ENCODE data around the gene EIF2D.
A peak's percentile ranks its signal among the peaks of the same experiment; 100 is the strongest.
"Not testable (repeated sequence)": the region's sequence is repeated elsewhere in the genome, so short reads cannot be mapped to it uniquely, and the experiment has no call there.

Gene EIF2D

DNA sequence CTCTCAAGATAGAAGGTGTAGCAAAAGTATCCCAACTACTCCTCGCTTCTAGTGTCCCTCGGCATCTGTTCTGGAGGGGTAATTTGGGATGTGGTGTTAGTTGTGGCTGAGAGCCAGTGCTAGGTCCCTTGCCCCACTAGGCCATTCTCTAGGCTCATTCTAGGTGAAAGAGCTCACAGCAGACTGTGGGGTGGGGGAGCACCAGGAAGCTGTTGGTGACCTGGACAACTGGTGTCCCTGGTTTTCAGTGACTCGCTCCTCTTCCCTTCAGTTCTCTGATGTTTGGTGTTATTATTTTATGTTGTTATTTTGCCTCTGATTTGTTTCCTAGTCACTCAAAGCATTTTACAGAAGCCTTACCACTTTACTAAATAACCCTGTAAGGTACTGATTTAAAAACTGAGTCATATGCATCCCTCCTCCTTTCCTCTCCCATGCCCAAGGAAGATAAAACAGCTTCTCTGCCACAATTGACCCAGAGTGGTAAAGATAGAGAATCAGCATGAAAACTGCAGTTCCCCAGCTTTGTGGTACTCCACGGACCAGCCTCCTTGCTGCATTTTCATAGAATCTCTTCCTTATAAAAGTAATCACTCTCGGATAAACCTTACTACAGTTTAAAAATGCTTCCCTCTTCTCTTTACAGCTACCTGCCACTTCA is 37.1 kb upstream of the EIF2D start:
- no peak for DNase-seq (ENCODE audit: low read depth)

GRCh38 chr1:206647224-206647623 is 35.0 kb upstream of the EIF2D start:
- no peak overlapping the region for H3K4me3 ChIP-seq (ENCODE audit: low read depth, low read length)
- no peak for DNase-seq (ENCODE audit: low read depth)
- TF ChIP-seq, protein P1, sequence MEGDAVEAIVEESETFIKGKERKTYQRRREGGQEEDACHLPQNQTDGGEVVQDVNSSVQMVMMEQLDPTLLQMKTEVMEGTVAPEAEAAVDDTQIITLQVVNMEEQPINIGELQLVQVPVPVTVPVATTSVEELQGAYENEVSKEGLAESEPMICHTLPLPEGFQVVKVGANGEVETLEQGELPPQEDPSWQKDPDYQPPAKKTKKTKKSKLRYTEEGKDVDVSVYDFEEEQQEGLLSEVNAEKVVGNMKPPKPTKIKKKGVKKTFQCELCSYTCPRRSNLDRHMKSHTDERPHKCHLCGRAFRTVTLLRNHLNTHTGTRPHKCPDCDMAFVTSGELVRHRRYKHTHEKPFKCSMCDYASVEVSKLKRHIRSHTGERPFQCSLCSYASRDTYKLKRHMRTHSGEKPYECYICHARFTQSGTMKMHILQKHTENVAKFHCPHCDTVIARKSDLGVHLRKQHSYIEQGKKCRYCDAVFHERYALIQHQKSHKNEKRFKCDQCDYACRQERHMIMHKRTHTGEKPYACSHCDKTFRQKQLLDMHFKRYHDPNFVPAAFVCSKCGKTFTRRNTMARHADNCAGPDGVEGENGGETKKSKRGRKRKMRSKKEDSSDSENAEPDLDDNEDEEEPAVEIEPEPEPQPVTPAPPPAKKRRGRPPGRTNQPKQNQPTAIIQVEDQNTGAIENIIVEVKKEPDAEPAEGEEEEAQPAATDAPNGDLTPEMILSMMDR (IDR thresholded peaks at IDR 0.05; ENCODE audit: control insufficient read depth, extremely low read depth, insufficient read depth): no peak

More for the DNA sequence above, 37.1 kb upstream of the EIF2D start:
- H3K4me3 ChIP-seq (ENCODE audit: low read depth, low read length): no peak overlapping the region
- TF ChIP-seq, protein P1 (IDR thresholded peaks at IDR 0.05; ENCODE audit: control insufficient read depth, extremely low read depth, insufficient read depth): no peak

DNA sequence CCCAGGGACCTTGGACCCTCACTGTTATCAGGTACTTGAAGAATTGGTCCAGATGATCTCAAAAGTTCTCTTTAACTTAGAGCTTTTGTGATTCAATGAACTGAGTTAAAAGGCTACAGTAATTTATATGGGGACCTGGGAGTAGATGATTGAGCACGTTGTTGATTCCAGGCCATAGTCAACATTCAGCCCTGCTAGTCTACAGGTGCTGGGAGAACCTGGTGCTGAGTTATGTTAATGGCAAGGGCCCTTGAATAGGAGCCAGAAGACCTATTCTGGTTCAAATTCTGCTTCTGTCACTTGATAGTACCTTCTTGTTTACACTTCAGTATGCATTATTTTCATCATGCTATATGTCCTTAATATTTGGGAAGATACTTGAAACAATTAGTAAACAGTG is 34.2 kb upstream of the EIF2D start:
- TF ChIP-seq, protein P1 (IDR thresholded peaks at IDR 0.05; ENCODE audit: control insufficient read depth, extremely low read depth, insufficient read depth): no peak
- DNase-seq (ENCODE audit: low read depth): peak; percentile 78
- no peak overlapping the region for H3K4me3 ChIP-seq (ENCODE audit: low read depth, low read length)

GRCh38 chr1:206643118-206643698 is 30.9 kb upstream of the EIF2D start:
- TF ChIP-seq, protein P1 (IDR thresholded peaks at IDR 0.05; ENCODE audit: control insufficient read depth, extremely low read depth, insufficient read depth): no peak
- H3K4me3 ChIP-seq (ENCODE audit: low read depth, low read length): no peak overlapping the region
- DNase-seq (ENCODE audit: low read depth): no peak

DNA sequence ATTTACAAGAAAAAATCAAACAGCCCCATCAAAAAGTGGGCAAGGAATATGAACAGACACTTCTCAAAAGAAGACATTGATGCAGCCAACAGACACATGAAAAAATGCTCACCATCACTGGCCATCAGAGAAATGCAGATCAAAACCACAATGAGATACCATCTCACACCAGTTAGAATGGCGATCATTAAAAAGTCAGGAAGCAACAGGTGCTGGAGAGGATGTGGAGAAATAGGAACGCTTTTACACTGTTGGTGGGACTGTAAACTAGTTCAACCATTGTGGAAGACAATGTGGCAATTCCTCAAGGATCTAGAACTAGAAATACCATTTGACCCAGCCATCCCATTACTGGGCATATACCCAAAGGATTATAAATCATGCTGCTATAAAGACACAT is 29.8 kb upstream of the EIF2D start:
- DNase-seq (ENCODE audit: low read depth); H3K4me3 ChIP-seq (ENCODE audit: low read depth, low read length): not testable (repeated sequence)

DNA sequence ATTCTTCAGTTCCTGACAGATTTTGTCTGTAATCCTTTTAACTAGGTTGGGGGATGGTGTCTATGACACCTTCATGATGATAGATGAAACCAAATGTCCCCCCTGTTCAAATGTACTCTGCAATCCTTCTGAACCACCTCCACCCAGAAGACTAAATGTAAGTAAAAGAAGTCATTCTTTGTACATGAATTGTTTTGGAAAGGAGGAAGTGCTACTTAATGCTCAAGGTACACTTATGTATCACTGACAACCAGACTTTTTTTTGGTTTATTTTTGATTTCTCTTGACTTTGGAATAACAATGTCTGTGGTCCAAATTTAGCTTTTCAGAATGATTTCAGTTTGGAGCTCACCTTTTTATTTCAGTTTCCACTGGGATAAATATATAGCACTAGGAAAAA is 25.3 kb upstream of the EIF2D start:
- TF ChIP-seq, protein P1 (IDR thresholded peaks at IDR 0.05; ENCODE audit: control insufficient read depth, extremely low read depth, insufficient read depth): no peak
- no peak overlapping the region for H3K4me3 ChIP-seq (ENCODE audit: low read depth, low read length)
- DNase-seq (ENCODE audit: low read depth): no peak

DNA sequence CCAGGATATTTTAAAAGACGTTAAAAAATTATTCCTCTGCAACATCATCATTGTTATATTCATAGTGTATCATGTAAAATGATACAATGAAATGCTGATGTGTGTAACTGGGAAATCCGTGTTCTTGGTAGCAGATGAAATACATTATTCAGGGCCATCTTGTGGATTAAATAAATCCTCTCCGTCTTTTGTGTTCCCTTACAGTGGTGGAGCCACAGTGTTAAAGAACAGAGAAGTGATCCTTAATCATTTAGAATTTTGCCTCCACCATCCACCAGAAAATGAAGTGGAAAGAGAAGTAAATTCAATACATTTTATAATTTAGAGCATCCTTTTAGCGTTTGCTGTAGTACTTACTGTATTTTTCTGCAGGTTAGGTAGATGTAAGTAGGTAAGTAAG is 24.4 kb upstream of the EIF2D start:
- TF ChIP-seq, protein P1 (IDR thresholded peaks at IDR 0.05; ENCODE audit: control insufficient read depth, extremely low read depth, insufficient read depth): no peak
- DNase-seq (ENCODE audit: low read depth): no peak
- no peak overlapping the region for H3K4me3 ChIP-seq (ENCODE audit: low read depth, low read length)
